Vagina (tissue), 2 donors: ENCODE measurements around the gene S100PBP.

Experiments used
- POLR2A ChIP-seq, 2 donors: fragments of 450-650 bp; IDR thresholded peaks; one replicate each; pipeline ENCODE4 v1.6.1; 2017; ENCODE audit warnings: antibody characterized with exemption in 2 of 2, mild to moderate bottlenecking in 2 of 2, moderate library complexity in 2 of 2
- TF ChIP-seq, protein P1 (sequence below), 3 experiments: fragments of 450-650 bp in 2 of 3; fragments of 200-600 bp in 1 of 3; sonication (generic) in 1 of 3; IDR thresholded peaks; one replicate each; pipeline ENCODE4 v1.5.1; 2017 to 2019; ENCODE audit warnings: antibody characterized with exemption in 3 of 3, mild to moderate bottlenecking in 2 of 3, moderate library complexity in 2 of 3

DNA sequence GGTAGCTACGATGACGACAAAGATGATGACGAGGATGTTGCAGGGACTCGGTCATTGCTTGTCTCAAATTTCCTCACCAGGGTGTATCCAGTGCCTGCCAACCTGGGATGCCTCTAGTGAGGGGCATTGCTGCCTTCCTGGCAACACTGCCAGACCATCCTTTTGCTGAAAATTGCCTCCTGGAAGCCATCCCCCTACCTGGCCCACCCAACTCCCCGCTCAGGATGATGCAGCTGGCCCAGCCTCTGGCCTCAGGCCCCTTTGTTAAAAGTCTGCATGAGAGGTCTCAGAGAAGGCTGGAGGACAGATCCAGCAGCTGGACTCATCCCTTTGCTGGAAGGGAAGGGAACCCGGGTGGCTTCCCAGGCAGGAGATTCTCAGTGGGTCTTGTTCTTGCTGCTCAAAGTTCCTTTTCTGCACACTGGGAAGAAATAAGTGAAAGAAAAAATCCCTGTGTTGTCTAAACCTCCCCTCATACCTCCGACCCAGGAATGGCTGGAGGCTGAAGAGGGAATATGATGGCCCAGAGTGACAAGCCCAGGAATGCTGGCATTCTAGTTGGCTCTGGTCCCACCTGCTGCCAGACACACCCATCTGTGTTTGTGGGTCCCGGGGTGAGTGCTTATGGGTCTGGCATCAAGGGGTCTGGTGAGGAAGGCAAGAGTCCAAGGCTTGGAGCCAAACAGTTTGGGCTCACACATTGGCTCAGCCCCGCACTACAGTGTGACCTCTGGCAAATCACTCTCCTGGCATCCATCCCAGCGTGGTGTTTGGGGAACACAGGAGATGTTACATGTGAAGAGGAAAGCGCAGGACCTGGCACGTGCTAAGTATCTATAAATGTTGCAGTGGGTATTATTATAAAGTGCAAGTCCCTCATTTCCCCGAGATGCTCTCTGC is 60.0 kb downstream of the S100PBP start:
- TF ChIP-seq, protein P1, sequence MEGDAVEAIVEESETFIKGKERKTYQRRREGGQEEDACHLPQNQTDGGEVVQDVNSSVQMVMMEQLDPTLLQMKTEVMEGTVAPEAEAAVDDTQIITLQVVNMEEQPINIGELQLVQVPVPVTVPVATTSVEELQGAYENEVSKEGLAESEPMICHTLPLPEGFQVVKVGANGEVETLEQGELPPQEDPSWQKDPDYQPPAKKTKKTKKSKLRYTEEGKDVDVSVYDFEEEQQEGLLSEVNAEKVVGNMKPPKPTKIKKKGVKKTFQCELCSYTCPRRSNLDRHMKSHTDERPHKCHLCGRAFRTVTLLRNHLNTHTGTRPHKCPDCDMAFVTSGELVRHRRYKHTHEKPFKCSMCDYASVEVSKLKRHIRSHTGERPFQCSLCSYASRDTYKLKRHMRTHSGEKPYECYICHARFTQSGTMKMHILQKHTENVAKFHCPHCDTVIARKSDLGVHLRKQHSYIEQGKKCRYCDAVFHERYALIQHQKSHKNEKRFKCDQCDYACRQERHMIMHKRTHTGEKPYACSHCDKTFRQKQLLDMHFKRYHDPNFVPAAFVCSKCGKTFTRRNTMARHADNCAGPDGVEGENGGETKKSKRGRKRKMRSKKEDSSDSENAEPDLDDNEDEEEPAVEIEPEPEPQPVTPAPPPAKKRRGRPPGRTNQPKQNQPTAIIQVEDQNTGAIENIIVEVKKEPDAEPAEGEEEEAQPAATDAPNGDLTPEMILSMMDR (IDR thresholded peaks at IDR 0.05), result no peak
- no peak for TF ChIP-seq POLR2A (IDR thresholded peaks at IDR 0.05)
